HG03280 (cell line): ENCODE results near the gene ACTN1.
"Not testable (repeated sequence)": the region's sequence is repeated elsewhere in the genome, so short reads cannot be mapped to it uniquely, and the experiment has no call there.

Source experiments
- ATAC-seq: cut with Tn5 transposase; IDR thresholded peaks from one replicate; pipeline ENCODE4 v1.9.1; 2021; ENCODE audit warnings: mild to moderate bottlenecking, moderate library complexity; ENCODE audit not compliant: unreplicated experiment

The ACTN1 gene

DNA sequence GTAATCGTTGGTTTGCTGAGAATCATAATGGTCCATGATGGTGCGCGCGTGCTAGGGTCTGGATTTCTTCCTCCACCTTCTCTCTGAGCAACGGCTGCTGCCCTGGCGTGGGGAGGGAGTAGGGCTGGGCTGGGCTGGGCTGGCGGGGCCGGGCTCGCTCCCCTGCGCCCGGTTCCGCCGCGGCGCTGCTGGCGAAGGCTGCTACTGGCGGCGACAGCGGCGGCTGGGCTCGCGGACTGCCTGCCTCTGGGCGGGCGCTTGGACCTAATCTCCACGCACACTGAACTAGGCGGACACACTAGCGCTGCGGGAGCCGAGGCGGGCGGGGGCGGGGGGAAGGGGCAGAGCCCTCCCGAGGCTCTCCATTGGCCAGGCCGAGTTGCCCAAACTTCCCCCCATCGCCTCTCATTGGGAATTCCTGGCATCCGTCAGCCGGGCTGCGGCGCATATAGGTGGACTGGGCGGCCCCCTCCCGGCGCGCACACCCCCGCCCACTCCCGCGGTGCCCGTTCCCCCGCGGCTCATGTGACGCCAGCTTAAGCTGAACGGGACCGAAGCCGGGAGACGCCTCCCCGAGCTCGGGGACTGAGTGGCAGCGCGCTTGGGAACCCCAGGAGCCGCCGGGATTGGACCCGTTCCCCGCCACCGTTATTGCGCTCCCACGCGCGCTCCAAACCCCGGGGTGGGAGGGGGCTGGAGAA lies at the start of gene ACTN1:
TSS of gene ACTN1 (minus strand) at position 282 of the 701 bp plus-strand sequence. CDS start at position 36, 246 bp downstream.
- no peak for ATAC-seq

DNA sequence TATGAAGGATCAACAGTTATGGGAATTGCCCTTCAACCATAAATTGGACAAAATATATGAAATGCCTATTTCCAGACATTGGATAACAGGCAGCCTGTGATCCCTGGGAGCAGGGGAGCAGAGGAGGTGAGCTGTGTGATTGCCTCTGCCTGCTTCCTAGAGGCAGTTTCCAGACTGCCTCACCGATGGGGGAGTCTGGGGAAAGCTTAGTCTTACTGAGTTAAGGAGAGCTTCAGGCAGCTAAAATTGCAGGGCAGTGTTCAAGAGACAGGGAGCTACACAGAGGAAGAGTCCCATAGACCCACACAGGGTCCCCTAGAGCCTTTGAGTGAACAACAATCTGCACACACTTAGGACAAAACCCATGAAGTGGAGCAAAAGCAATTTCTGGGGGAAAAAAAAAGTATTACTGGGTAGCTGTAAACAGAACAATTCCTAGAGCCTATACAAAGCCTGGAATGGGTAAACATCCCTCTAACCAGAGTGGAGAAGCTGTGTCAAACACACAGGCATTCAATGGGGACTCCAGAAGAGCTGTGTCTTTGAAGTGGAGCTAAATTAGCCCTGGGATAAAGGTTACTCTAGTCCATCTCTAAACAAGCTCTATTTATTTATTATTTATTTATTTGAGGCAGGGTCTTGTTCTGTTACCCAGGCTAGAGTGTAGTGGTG lies 48.3 kb upstream of the ACTN1 start:
- no peak for ATAC-seq

DNA sequence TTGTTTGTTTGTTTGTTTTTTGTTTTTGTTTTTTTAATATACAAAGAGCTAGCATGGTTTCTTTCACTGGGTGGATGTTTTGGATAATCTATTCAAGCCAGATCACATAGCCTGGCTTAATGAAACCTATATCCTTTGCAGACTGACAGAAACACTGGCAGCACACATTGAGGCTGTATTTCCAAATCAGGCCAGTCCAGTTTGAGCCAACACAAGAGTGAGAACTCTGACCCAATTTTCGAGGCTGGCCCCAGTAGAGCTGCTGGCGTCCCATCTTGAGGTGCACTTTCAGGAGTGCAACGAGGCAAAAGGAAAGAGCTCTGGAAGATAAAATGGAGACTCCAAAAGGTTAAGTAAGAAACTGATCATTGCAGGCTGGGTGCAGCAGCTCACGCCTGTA lies 43.9 kb upstream of the ACTN1 start:
- no peak for ATAC-seq

DNA sequence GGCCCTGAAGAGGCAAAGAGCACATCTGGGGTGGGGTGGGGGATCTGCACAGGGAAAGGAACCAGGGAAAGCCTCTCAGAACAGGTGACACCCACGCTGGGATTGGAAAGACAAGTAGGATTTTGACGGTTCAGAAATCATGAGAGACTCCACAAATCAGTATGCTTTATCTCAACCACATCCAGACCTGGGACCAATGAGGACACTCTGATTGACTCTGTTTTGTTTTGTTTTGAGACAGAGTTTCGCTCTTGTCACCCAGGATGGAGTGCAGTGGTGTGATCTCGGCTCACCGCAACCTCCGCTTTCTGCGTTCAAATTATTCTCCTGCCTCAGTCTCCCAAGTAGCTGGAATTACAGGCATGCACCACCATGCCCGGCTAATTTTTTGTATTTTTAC lies 43.0 kb upstream of the ACTN1 start:
- ATAC-seq: not testable (repeated sequence)

DNA sequence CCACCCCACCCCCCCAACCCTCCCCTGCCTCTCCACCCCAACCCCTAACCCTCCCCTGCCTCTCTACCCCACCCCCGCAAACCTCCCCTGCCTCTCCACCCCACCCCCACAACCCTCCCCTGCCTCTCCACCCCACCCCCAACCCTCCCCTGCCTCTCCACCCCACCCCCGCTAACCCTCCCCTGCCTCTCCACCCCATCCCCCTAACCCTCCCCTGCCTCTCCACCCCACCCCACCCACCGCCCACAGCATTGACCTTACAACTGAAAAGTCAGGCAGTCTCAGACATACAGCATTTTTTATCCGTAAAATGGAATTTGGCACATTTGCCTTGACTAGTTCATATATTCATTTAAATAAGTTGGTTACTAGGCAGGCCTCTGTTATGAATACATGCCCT lies 38.6 kb upstream of the ACTN1 start:
- no peak for ATAC-seq

DNA sequence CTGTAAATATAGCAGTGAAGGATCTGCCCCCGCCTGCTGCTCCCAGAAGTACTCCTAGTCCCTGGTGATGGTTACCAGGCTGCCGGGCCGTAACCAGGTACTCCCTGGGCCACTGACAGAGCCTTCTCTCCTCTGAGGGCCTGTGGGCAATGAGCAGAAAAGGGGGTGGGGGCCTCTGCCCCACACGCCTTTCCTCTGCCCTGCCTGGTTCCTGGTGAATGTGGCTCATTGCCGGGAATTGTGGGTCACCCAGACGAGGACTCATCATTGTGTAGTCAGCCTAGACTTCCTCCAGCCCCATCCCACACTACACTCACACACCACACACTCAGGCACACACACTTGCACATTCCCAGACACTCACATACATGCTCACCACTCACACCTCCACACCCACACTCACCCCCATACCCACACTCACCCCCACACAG lies 35.7 kb upstream of the ACTN1 start:
- no peak for ATAC-seq

DNA sequence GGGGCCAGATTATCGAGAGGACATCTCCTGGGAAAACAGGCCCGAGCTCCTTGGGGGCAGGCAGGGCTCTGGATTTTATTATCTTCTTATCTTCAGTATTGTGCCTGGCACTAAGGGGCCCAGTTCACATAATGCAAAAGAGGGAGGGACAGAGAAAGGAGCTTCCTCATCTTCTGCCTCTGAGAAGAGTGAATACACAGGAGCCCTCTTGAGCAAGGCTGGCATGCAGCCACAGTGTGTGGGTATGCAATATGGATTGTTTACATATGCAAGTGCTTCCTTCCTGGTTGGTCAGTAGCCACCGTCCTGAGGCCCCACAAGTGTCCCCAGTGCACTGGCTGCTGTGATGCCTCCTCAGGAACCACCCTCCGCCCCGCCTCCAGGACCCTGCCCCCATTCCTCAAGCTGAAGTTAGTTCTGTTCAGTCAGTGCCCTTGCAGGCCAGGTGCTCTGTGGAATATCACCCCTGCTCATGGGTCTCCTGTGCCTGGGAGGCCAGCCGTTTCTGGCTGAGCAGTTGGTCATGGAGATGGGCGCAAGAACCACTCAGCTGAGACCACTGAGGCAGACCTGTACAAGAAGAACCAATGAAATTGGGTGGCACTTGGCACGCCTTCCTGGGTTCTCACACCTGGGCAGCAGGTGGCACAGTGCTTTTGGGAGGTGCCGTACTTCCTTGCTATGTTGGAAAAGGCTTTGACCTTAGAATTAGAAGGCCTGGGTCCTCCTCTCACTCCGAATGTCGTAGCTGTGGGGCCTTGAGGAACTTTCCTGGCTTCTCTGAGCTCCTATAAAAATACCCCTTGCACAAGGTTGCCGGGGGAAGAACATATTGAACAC lies 35.1 kb upstream of the ACTN1 start:
- no peak for ATAC-seq

DNA sequence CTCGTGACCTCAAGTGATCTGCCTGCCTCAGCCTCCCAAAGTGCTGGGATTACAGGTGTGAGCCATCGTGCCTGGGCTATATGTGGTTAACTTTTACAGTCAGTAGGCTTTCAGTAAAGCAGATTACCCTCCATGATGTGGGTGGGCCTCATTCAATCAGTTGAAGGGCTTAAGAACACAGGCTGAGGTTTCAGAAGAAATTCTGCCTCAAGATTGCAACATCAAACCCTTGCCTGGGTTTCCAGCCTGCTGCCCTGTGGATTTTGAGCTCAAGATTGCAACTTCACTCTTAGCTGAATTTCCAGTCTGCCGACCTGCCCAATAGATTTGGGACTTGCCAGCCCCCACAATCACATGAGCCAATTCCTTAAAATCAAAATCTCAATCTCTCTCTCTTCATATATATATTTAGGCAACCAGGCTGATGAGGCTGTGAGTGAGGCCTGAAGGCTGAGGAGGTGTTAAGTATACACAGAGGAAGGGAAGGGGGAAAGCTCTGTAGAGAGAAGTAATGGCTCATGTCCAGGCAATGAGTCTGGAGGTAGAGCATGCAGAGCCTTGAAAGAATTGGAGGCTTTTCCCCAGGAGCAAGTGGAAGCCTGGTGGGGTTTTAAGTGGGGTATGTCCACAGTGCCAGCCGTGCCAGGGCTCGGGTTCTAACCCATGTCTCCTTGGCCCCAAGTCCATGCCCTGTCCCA lies 33.3 kb upstream of the ACTN1 start:
- no peak for ATAC-seq

DNA sequence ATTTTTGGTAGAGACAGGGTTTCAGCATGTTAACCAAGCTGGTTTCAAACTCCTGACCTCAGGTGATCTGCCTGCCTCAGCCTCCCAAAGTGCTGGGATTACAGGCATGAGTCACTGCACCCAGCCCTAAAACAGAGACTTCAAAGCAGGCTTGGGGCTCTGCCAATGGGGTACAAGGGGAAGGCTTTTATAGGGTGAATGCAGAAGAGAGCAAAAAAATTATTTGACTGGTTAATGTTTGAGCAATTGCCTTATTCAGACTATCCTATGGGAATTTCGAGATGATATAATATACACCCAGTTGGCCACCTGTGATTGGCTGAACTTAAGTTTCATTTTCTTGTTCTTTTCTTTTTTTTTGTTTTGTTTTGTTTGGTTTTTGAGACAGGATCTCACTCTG lies 31.5 kb upstream of the ACTN1 start:
- ATAC-seq: no peak

DNA sequence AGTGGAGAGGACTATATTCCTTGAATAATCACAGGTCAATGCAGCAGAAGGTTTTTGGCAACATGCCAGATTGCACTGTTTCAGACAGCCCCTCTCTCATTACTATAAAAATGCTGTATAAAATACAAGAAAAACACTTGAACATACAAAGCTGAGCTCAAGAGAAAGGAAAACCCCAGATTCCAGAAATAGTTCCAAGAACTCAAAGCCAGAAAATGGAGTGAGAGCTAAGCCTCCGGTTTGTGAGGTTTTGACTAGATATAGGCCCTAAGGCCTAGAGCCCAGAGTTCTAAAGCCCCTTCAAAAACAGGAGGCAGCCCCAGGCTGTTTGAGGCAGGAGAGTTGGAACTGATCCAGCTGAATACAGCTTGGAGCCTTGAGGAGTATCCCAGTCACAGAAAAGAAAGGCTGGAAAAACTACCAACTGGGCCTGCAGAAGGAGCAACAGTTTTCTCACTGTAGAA lies 29.4 kb upstream of the ACTN1 start:
- no peak for ATAC-seq

DNA sequence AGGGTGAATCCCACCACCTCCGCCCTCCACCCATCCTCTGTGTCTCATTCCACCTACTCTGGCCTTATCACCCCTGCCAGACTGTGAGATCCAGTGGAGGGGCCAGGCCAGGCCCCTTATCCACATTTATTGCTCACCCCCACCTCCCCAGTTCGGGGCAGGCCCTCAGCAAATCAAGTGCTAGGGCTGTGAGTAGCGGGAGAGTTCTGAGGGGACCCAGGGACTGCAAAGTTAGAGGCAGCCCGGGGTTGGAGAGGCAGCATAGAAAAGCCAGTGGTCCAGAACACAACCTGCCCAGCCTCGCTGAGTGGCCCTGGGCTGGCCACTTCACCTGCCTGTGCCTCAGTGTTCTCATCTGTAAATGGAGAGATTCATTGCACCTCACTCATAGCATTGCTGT lies 27.2 kb upstream of the ACTN1 start:
- ATAC-seq: no peak

DNA sequence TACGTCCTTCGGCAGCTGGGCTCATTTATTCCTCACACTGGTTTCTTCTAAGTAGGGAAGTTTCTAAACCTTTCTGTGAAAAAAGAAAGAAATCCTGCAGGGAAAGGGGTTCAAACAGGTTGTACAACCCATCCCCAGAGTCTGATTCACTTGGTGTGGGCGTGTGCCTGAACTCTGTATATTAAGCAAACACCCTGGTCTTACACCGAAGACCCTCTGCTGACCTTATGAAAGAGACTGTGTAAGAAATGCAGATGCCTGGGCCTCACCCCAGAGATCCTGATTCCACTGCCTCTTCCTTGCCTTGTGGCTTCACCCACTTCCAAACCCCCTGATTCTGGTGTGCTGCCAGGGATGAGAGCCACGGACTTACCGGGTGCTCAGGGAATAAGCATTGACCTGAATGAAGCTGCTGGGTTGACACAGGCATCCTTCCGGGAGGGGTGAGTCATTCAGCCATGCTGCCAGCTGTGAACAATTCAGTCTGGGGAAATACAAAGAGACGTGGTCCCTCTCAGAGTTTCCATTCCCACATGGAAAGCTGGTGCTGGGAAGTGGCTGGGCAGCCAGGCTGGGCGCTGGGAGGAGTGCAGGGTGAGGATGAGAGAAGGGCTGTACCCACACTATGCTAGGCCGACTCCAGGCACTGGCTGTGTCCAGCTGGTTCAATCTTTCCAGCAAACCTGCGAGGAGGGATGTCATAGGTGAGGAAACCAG lies 26.5 kb upstream of the ACTN1 start:
- ATAC-seq: no peak

DNA sequence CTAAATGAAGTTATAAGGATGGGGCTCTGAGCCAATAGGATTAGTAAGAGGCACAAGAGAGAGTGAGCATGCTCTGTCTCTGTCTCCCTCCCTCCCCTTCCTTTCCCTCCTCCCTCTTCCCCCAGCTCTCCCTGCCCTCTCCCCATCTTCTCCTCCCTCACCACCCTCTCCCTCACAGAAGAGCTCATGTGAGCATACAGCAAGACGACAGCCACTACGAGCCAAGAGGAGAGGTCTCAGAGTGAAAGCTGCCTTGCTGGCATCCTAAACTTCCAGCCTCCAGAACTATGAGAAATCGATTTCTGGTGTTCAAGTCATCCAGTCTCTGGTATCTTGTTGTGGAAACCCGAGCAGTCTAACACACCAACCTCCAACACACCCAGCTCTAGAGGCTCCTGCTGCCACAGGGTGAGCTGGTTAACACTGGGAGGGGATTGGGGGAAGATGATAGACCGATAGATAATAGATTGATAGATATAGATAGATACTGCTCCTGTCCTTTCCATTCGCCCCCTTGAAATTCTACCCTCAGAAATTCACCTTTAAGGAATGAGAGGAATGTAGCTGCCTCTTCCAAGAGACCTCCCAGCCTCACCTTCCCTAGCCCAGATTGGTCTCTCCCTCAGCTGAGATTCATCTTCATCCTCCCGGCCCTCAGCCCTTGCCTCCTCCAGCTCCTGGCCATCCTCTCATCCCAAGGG lies 25.8 kb upstream of the ACTN1 start:
- ATAC-seq: no peak

DNA sequence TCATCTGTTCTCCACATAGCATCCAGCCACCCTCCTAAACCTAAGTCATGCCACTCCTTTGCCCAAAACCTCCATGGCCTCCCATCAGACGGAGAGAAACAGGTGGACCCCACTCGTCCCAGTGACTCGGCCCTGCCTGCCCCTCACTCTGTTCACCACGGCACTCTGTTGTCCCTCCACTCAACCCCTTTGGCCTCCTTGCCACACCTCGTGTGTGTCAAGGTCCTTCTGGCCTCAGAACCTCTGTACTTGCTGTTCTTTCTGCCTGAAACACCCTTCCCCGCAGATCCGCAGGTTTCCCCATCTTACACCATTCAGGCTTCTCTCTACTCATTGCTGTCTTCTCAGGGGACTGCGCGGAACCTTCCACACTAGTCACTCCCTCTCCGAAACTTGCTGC lies 24.5 kb upstream of the ACTN1 start:
- no peak for ATAC-seq

DNA sequence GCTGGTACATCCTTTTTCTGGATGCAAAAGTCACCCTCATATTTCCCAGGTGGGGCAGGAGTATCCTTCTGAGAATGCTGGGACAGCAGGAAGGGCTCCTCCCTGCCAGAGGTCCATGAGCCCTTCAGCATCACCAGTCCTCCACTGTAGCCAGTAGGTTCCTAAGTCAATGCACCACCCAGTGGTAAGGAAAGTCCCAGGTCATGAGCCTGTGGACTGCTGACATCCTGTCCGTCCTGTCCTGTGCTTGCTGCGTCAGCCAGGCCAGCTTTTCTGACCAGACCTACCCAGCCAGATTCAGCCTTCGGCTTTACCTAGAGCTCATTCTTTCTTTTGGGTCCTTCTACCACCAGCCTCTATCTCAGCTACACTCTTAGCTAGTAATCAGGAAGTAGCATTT lies 23.0 kb upstream of the ACTN1 start:
- no peak for ATAC-seq

DNA sequence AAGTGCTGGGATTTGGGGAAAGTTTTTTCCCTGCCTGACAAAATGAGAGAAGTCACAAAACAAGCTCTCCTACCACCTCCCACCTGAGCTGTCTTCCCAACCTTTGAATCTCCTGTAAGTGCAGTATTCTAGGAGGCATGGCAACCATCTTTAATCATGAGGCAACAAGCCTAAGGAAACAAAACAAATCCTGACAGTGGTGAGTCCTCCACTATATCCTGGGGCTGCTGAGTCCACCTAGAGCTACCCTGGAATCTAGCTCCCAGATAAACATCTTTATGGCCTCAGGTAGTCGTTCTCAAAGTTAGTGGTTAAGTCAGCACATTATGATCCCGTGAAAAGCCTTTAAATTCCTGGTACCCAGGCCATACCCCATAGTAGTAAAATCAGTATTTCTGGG lies 22.3 kb upstream of the ACTN1 start:
- ATAC-seq: no peak

DNA sequence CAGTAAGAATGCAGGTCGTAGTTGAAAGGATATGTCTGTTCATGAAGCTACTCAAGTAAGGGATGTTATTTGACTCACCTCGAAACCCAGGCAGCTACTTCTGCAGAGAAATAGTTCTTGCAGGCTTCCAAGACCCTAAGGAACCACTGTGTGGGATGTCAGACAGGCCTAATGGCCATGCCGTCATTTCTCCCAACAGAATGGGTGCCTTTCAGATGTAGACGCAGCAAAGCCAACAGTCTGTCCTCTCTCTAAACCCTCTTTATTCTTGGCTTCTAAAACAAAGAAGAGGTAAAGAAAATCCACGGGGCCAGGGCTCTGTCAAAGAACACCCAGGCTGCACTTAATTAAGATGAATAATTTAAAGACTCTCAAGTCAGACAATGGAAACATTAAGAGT lies 19.0 kb upstream of the ACTN1 start:
- no peak for ATAC-seq

DNA sequence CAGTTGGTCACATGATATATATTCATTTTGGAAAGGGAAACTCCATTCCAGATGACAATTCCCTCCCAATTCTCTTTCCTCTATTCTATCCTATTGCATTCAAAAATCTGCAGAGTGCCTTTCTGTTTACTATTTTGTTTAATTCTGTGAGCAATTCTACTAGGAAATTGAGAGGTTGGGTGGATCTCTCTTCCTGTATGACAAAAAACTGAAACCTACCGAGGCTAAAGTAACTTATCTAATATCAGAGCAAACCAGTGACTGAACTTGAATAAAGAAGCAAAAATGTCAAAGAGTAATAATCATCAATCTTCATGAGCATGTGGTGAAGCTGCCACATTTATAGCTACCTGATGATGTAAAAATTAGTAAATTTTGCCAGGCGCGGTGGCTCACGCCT lies 16.6 kb upstream of the ACTN1 start:
- ATAC-seq: no peak

DNA sequence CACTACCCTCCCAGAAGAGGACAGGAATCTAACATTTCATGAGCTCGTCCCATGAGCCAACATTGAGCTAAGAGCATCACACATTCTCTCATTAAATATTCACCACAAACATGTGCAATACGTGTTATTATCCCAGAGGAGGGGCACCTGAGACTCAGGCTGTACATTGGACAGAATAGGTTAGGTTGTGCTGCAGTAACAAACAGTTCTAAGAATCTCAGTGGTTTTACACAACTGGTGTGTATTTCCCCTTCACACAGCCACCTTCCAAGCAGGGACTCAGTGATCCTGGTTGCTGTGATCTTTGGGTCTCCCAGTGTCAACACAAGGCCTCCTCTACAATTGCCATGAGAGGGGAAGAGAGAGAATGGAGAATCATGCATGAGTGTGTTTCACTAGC lies 15.0 kb upstream of the ACTN1 start:
- ATAC-seq: no peak

DNA sequence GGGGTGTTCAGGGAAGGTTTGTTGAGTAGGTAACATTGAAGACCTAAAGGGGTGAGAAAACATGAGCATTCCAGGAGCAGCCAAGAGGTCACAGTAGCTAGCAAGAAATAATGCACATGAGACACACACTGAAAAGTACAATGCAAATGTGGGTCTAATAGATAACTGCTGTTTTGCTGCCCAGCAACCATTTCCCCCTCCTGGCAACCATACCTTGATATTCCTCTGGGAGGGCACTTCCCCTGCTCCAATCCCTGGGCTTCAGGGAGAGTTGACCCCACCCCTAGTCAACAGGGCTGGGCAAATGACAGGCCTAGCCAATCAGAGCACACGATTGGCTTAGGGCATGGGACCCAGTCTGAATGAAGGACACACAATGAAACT lies 8.5 kb upstream of the ACTN1 start:
- no peak for ATAC-seq
